K562 treated with DMSO at 1 percent for 48 hours (cell line): ENCODE data around the gene PAIP2B. TPM values are rescaled to one million over a fixed set of nuclear protein-coding genes. Genes with fewer than 3 reads are reported as not detected.

Source experiments
- total RNA-seq: library from RNA; unstranded; fragments of 300-600 nt; gene quantifications from 2 replicates; pipeline ENCODE4 v1.2.3, GENCODE V29; 2022; ENCODE audit warnings: low replicate concordance; ENCODE audit errors: extremely low read depth

Gene PAIP2B
- total RNA-seq: not detected in 2 replicates

GRCh38 chr2:71226965-71227560 is at the start of gene PAIP2B:
Gene PAIP2B, minus strand, starts transcription at chr2:71227103. Its CDS starts 24,514 bp downstream, at chr2:71202589.

Other genes starting within 250 kb of the PAIP2B start
- gene ANKRD53, start 248.5 kb downstream of the PAIP2B start, total RNA-seq: not detected in 2 replicates
- gene TEX261, start 232.2 kb downstream of the PAIP2B start, total RNA-seq: not detected in 2 replicates
- not detected in 2 replicates for gene NAGK, start 158.5 kb downstream of the PAIP2B start, total RNA-seq
- not detected in 2 replicates for gene MCEE, start 96.9 kb downstream of the PAIP2B start, total RNA-seq
- not detected in 2 replicates for gene MPHOSPH10, start 96.5 kb downstream of the PAIP2B start, total RNA-seq
- not detected in 2 replicates for gene ZNF638, start 104.7 kb upstream of the PAIP2B start, total RNA-seq
- gene DYSF, start 226.5 kb upstream of the PAIP2B start, total RNA-seq: not detected in 2 replicates